CD4-positive, alpha-beta T cell treated with Interleukin-10 for 1 hour (primary cell): ENCODE measurements around the gene WDFY2.
"Not testable (repeated sequence)": the region's sequence is repeated elsewhere in the genome, so short reads cannot be mapped to it uniquely, and the experiment has no call there.

Experiments used
- DNase-seq: peaks from one replicate; pipeline ENCODE4 v3.0.0-alpha.2; 2020

WDFY2 gene

GRCh38 chr13:51635137-51635878, 51.0 kb downstream of the WDFY2 start:
- no peak for DNase-seq

GRCh38 chr13:51636349-51636890, 52.2 kb downstream of the WDFY2 start:
- no peak for DNase-seq

GRCh38 chr13:51637852-51638215, 53.6 kb downstream of the WDFY2 start:
- DNase-seq: no peak

- DNase-seq: no peak
These were observed 54.1 kb downstream of the WDFY2 start for GRCh38 chr13:51638216-51638871.

- no peak for DNase-seq
These were observed 54.9 kb downstream of the WDFY2 start for GRCh38 chr13:51639171-51639570.

- not testable (repeated sequence) for DNase-seq
These were observed 56.4 kb downstream of the WDFY2 start for GRCh38 chr13:51640696-51641095.

GRCh38 chr13:51643105-51643881, 59.0 kb downstream of the WDFY2 start:
- DNase-seq: no peak

GRCh38 chr13:51643882-51644281, 59.6 kb downstream of the WDFY2 start:
- no peak for DNase-seq

GRCh38 chr13:51644654-51645053, 60.4 kb downstream of the WDFY2 start:
- peak; percentile 32 for DNase-seq

GRCh38 chr13:51645154-51645650, 60.9 kb downstream of the WDFY2 start:
- DNase-seq: peak; percentile 78

GRCh38 chr13:51645761-51646670, 61.8 kb downstream of the WDFY2 start:
- DNase-seq: peak; percentile 50

- DNase-seq: no peak
These were observed 62.8 kb downstream of the WDFY2 start for GRCh38 chr13:51647067-51647466.

- DNase-seq: not testable (repeated sequence)
These were observed 67.9 kb downstream of the WDFY2 start for GRCh38 chr13:51652193-51652592.

- DNase-seq: no peak
These were observed 75.2 kb downstream of the WDFY2 start for GRCh38 chr13:51659276-51660127.

- no peak for DNase-seq
These were observed 76.6 kb downstream of the WDFY2 start for GRCh38 chr13:51660813-51661212.

- DNase-seq: no peak
These were observed 80.0 kb downstream of the WDFY2 start for GRCh38 chr13:51663973-51664957.

GRCh38 chr13:51665456-51665855, 81.2 kb downstream of the WDFY2 start:
- DNase-seq: no peak

GRCh38 chr13:51666374-51666773, 82.1 kb downstream of the WDFY2 start:
- DNase-seq: no peak

GRCh38 chr13:51666839-51667238, 82.6 kb downstream of the WDFY2 start:
- no peak for DNase-seq
